K562 (cell line): Measurements from ENCODE around the gene FBXO21. TPM values are rescaled to one million over a fixed set of nuclear protein-coding genes. Genes with fewer than 3 reads are reported as not detected.

Source experiments
- CC2D1A ChIP-seq: fragments of 450-650 bp; IDR thresholded peaks from 2 replicates; pipeline ENCODE4 v1.6.1; 2017; ENCODE audit warnings: mild to moderate bottlenecking
- FOSL1 ChIP-seq: fragments of 200-800 bp; sonication (Bioruptor generic); conservative IDR thresholded peaks from 2 replicates; pipeline ENCODE4 v1.6.1; 2016; ENCODE audit warnings: missing genetic modification characterization, missing compliant biosample characterization
- FOXA3 ChIP-seq, 2 experiments: fragments of 450-650 bp in 1 of 2; sonication (generic) in 1 of 2; formaldehyde crosslinking; IDR thresholded peaks in 1 of 2; conservative IDR thresholded peaks in 1 of 2; 2 replicates each; pipeline versions ENCODE4 v1.4.0 to v1.8.0; 2020 to 2022; ENCODE audit warnings: mild to moderate bottlenecking in 2 of 2, missing genetic modification reagents in 1 of 2
- FOXP1 ChIP-seq: sonication (generic); formaldehyde crosslinking; IDR thresholded peaks from 2 replicates; pipeline ENCODE4 v1.8.0; 2022; ENCODE audit warnings: mild to moderate bottlenecking, missing genetic modification reagents
- HDAC2 ChIP-seq: fragments of 450-650 bp; IDR thresholded peaks from 2 replicates; pipeline ENCODE4 v1.6.1; 2016; ENCODE audit warnings: mild to moderate bottlenecking
- ID3 ChIP-seq, 2 experiments: fragments of 250-450 bp in 1 of 2; fragments of 450-650 bp in 1 of 2; sonication (Bioruptor Pico) in 1 of 2; IDR thresholded peaks; 2 replicates each; pipeline versions ENCODE4 v1.6.1 to v1.8.0; 2016 to 2021; ENCODE audit warnings: mild to moderate bottlenecking in 2 of 2, moderate library complexity in 2 of 2, missing compliant biosample characterization in 1 of 2, missing genetic modification characterization in 1 of 2
- IRF1 ChIP-seq: sonication (generic); formaldehyde crosslinking; IDR thresholded peaks from 2 replicates; pipeline ENCODE4 v1.8.0; 2022; ENCODE audit warnings: missing genetic modification reagents, mild to moderate bottlenecking, borderline replicate concordance
- JUNB ChIP-seq: fragments of 450-650 bp; formaldehyde crosslinking; conservative IDR thresholded peaks from 2 replicates; pipeline ENCODE4 v1.4.0; 2020; ENCODE audit warnings: mild to moderate bottlenecking
- MECOM ChIP-seq: fragments of 250-450 bp; sonication (Bioruptor Pico); IDR thresholded peaks from 2 replicates; pipeline ENCODE4 v1.8.0; 2022; ENCODE audit warnings: inconsistent platforms
- MYBL2 ChIP-seq, 2 experiments: fragments of 450-650 bp in 1 of 2; sonication (generic) in 1 of 2; formaldehyde crosslinking in 1 of 2; IDR thresholded peaks; 2 replicates each; pipeline versions ENCODE4 v1.6.1 to v1.8.1; 2017 to 2022; ENCODE audit warnings: borderline replicate concordance in 1 of 2, inconsistent platforms in 1 of 2, low read depth in 1 of 2, mild to moderate bottlenecking in 1 of 2, missing genetic modification reagents in 1 of 2, moderate library complexity in 1 of 2
- NFE2 ChIP-seq: IDR thresholded peaks from 2 replicates; pipeline ENCODE4 v1.6.1; 2014; ENCODE audit warnings: antibody characterized with exemption, low read depth
- NRF1 ChIP-seq, 2 experiments: fragments of 450-650 bp; IDR thresholded peaks in 1 of 2; conservative IDR thresholded peaks in 1 of 2; 2 replicates each; pipeline ENCODE4 v1.6.1; 2014; ENCODE audit warnings: mild to moderate bottlenecking in 2 of 2
- POU5F1 ChIP-seq: fragments of 150-350 bp; IDR thresholded peaks from 2 replicates; pipeline ENCODE4 v1.6.1; 2014; ENCODE audit warnings: borderline replicate concordance, low read length, low read depth, mild to moderate bottlenecking; ENCODE audit not compliant: partially characterized antibody
- RBM15 ChIP-seq: fragments of 200-400 bp; formaldehyde crosslinking; IDR thresholded peaks from 2 replicates; pipeline ENCODE4 v1.6.1; 2018; ENCODE audit warnings: mild to moderate bottlenecking, low read length, moderate library complexity; ENCODE audit not compliant: insufficient read depth
- RCOR1 ChIP-seq, 2 experiments: IDR thresholded peaks; 2 replicates each; pipeline ENCODE4 v1.6.1; 2012; ENCODE audit warnings: low read depth in 2 of 2, low read length in 2 of 2, borderline replicate concordance in 1 of 2, improper control_type of control experiment in 1 of 2
- RFX7 ChIP-seq: fragments of 250-450 bp; sonication (Bioruptor Pico); IDR thresholded peaks from 2 replicates; pipeline ENCODE4 v1.5.1; 2021; ENCODE audit warnings: mild to moderate bottlenecking
- SOX6 ChIP-seq: fragments of 450-650 bp; IDR thresholded peaks from 2 replicates; pipeline ENCODE4 v1.6.1; 2014; ENCODE audit warnings: mild to moderate bottlenecking
- SRF ChIP-seq, 2 experiments: fragments of 250-450, 450-650 bp in 1 of 2; sonication (Bioruptor Pico) in 1 of 2; sonication (generic) in 1 of 2; formaldehyde crosslinking; IDR thresholded peaks; 2 replicates each; pipeline versions ENCODE4 v1.5.0 to v1.5.1; 2020 to 2022; ENCODE audit warnings: mild to moderate bottlenecking in 1 of 2, missing genetic modification reagents in 1 of 2
- TAF1 ChIP-seq: IDR thresholded peaks from 2 replicates; pipeline ENCODE4 v1.6.1; 2011; ENCODE audit warnings: mild to moderate bottlenecking, low read length, moderate library complexity; ENCODE audit not compliant: insufficient read depth, control insufficient read depth, severe bottlenecking; ENCODE audit errors: extremely low read depth
- TARDBP ChIP-seq: fragments of 450-650 bp; IDR thresholded peaks from 2 replicates; pipeline ENCODE4 v1.6.1; 2016
- TEAD1 ChIP-seq, 2 experiments: fragments of 450-650 bp in 1 of 2; sonication (generic) in 1 of 2; formaldehyde crosslinking; IDR thresholded peaks; 2 replicates each; pipeline versions ENCODE4 v1.4.0 to v1.8.0; 2020 to 2022; ENCODE audit warnings: mild to moderate bottlenecking in 2 of 2, missing genetic modification reagents in 1 of 2
- ZC3H11A ChIP-seq: IDR thresholded peaks from 2 replicates; pipeline ENCODE4 v1.6.1; 2012; ENCODE audit warnings: low read depth, low read length, improper control_type of control experiment
- ZNF277 ChIP-seq: fragments of 250-450 bp; sonication (Bioruptor Pico); IDR thresholded peaks from 2 replicates; pipeline ENCODE4 v1.8.0; 2022; ENCODE audit warnings: inconsistent platforms, mild to moderate bottlenecking, moderate library complexity, borderline replicate concordance
- ZNF639 ChIP-seq, 2 experiments: fragments of 200-800 bp in 1 of 2; sonication (Bioruptor generic) in 1 of 2; sonication (generic) in 1 of 2; formaldehyde crosslinking in 1 of 2; IDR thresholded peaks in 1 of 2; conservative IDR thresholded peaks in 1 of 2; 2 replicates each; pipeline versions ENCODE4 v1.5.0 to v1.6.1; 2016 to 2020; ENCODE audit warnings: missing compliant biosample characterization in 1 of 2, missing genetic modification characterization in 1 of 2, missing genetic modification reagents in 1 of 2
- polyA plus RNA-seq, 8 experiments: library from polyadenylated mRNA; depleted of rRNA in 4 of 8; stranded (reverse) in 5 of 8; unstranded in 3 of 8; fragments of >200 nt; fragmentation: Nextera tagmentation in 2 of 8; fragmentation: Illumina TruSeq in 1 of 8; extraction: Ambion mirVana in 2 of 8; extraction: Trizol in 1 of 8; gene quantifications; 2 replicates each; pipeline versions ENCODE4 v1.2.1 to v1.2.3, GENCODE V29; 2011 to 2014; ENCODE audit warnings: inconsistent platforms in 1 of 8, missing spikeins in 1 of 8
- total RNA-seq, 7 experiments: library from RNA; depleted of rRNA in 6 of 7; stranded (reverse); fragments of >200 nt in 6 of 7; fragmentation: Illumina TruSeq in 2 of 7; extraction: Trizol in 2 of 7; gene quantifications; 2 replicates each; pipeline versions ENCODE4 v1.2.1 to v1.2.3, GENCODE V29; 2011 to 2021; ENCODE audit warnings: low replicate concordance in 1 of 7

FBXO21 gene
- total and polyA plus RNA-seq, 9 of the 15 experiments (the other 6 are each of a cell fraction or from before 2014, with no cell fraction given): 3.0 to 50.9 (median 9.1) TPM

- TF ChIP-seq TARDBP (peak; percentile 69; the same call in 1 of the 2 replicates), ZC3H11A (no peak), RCOR1 (IDR thresholded peaks at IDR 0.05; ENCODE audit: borderline replicate concordance in 1 of 2, low read depth in 2 of 2, low read length in 2 of 2) (peak; percentile 90 to 98), ZNF639 (CRISPR knock-in tag; conservative IDR thresholded peaks at IDR 0.05 in 1 of 2, IDR thresholded peaks at IDR 0.05 in 1 of 2) (no peak), ZNF277 (CRISPR knock-in tag) (no peak), MECOM (CRISPR knock-in tag) (no peak), ID3 (CRISPR knock-in tag; IDR thresholded peaks at IDR 0.05) (no peak), ID3 (tag; IDR thresholded peaks at IDR 0.05) (no peak), RBM15 (no peak), IRF1 (CRISPR knock-in tag) (no peak), TEAD1 (CRISPR knock-in tag; IDR thresholded peaks at IDR 0.05) (0 out of 4 replicates have a peak, but pooled peaks of 1 of the 2 experiments have one; percentile 31), FOXP1 (0 out of 2 replicates have a peak, but pooled peaks have one; percentile 23), NFE2 (no peak), JUNB (CRISPR knock-in tag) (no peak), FOXA3 (CRISPR knock-in tag; conservative IDR thresholded peaks at IDR 0.05 in 1 of 2, IDR thresholded peaks at IDR 0.05 in 1 of 2) (no peak), NRF1 (conservative IDR thresholded peaks at IDR 0.05 in 1 of 2, IDR thresholded peaks at IDR 0.05 in 1 of 2) (no peak), RFX7 (no peak), HDAC2 (peak; percentile 95), SRF (CRISPR knock-in tag; IDR thresholded peaks at IDR 0.05) (no peak), MYBL2 (IDR thresholded peaks at IDR 0.05; ENCODE audit: low read depth) (no peak), MYBL2 (CRISPR knock-in tag; IDR thresholded peaks at IDR 0.05; ENCODE audit: borderline replicate concordance) (no peak), POU5F1 (no peak), SOX6 (no peak), CC2D1A (no peak), FOSL1 (peak; percentile 35; the same call in 1 of the 2 replicates), TAF1 (no peak)
Measured at GRCh38 chr12:117189725-117190209, 503 bp downstream of the FBXO21 start (continued).
